ENCODE results near the gene TRIM24. TPM values are rescaled to one million over a fixed set of nuclear protein-coding genes. Genes with fewer than 3 reads are reported as not detected.

The TRIM24 gene
- total and polyA plus RNA-seq, 10 of the 15 experiments (the other 5 are each of a cell fraction or from before 2014, with no cell fraction given), result 4.6 to 23.5 (median 13.6) TPM

DNA sequence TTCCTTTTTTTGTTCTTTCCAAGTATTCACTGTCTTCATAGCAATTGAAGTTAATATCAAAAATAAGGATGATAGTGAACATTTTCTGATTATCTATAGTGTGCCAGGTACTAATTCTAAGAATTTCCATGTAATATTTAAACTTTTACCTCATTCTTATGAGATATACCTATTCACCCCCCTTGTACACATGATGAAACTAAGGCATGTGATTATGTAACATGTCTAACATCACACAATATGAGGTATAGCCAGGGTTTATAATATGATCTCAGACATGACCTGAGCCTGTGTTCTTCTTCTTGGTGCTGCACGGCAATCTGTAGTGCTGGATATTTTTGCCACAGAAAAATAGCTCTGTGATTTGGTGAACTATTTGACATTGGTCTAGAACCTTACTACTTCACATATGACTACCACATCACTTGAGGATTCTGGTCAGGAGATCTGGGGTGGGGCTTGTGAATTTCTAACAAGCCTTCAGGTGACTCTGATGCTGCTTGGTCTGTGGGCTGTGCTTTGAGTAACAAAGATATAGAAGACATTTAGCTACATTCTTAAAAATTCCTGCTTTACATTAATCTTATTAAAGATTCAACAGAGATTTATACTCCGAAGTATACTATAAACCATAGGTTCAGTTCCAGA, 79.1 kb downstream of the TRIM24 start (continued):
- TF ChIP-seq, protein P1, sequence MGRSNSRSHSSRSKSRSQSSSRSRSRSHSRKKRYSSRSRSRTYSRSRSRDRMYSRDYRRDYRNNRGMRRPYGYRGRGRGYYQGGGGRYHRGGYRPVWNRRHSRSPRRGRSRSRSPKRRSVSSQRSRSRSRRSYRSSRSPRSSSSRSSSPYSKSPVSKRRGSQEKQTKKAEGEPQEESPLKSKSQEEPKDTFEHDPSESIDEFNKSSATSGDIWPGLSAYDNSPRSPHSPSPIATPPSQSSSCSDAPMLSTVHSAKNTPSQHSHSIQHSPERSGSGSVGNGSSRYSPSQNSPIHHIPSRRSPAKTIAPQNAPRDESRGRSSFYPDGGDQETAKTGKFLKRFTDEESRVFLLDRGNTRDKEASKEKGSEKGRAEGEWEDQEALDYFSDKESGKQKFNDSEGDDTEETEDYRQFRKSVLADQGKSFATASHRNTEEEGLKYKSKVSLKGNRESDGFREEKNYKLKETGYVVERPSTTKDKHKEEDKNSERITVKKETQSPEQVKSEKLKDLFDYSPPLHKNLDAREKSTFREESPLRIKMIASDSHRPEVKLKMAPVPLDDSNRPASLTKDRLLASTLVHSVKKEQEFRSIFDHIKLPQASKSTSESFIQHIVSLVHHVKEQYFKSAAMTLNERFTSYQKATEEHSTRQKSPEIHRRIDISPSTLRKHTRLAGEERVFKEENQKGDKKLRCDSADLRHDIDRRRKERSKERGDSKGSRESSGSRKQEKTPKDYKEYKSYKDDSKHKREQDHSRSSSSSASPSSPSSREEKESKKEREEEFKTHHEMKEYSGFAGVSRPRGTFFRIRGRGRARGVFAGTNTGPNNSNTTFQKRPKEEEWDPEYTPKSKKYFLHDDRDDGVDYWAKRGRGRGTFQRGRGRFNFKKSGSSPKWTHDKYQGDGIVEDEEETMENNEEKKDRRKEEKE (IDR thresholded peaks at IDR 0.05), result no peak

DNA sequence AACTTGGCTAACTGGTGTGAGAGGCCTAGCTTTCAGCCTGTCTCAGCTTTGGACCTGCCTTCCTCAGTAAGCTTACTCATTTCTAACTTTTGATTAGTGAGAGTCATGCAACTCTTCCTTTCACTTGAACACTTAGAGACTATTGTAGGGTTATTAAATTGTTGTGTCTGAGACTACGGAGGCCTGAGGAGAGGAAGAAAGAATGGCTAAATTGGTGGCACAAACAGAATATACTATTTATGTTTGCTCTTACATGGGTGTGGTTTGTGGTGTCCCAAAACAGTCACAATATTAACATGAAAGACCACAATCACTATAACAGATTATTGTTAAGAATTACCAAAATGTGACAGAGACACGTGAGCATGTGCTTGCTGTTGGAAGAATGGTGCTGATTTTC, 82.1 kb downstream of the TRIM24 start:
- POLR2A ChIA-PET, result no interaction called here
- TF ChIP-seq, protein P1 (IDR thresholded peaks at IDR 0.05), result no peak
- TF ChIP-seq, protein P2, sequence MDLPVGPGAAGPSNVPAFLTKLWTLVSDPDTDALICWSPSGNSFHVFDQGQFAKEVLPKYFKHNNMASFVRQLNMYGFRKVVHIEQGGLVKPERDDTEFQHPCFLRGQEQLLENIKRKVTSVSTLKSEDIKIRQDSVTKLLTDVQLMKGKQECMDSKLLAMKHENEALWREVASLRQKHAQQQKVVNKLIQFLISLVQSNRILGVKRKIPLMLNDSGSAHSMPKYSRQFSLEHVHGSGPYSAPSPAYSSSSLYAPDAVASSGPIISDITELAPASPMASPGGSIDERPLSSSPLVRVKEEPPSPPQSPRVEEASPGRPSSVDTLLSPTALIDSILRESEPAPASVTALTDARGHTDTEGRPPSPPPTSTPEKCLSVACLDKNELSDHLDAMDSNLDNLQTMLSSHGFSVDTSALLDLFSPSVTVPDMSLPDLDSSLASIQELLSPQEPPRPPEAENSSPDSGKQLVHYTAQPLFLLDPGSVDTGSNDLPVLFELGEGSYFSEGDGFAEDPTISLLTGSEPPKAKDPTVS (IDR thresholded peaks at IDR 0.05; ENCODE audit: low read depth, low read length), result no peak
- TF ChIP-seq, protein P3, sequence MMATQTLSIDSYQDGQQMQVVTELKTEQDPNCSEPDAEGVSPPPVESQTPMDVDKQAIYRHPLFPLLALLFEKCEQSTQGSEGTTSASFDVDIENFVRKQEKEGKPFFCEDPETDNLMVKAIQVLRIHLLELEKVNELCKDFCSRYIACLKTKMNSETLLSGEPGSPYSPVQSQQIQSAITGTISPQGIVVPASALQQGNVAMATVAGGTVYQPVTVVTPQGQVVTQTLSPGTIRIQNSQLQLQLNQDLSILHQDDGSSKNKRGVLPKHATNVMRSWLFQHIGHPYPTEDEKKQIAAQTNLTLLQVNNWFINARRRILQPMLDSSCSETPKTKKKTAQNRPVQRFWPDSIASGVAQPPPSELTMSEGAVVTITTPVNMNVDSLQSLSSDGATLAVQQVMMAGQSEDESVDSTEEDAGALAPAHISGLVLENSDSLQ (IDR thresholded peaks at IDR 0.05), result peak; percentile 48; the same call in 1 of the 2 replicates
- TF ChIP-seq, protein P4, sequence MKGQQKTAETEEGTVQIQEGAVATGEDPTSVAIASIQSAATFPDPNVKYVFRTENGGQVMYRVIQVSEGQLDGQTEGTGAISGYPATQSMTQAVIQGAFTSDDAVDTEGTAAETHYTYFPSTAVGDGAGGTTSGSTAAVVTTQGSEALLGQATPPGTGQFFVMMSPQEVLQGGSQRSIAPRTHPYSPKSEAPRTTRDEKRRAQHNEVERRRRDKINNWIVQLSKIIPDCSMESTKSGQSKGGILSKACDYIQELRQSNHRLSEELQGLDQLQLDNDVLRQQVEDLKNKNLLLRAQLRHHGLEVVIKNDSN (IDR thresholded peaks at IDR 0.05; ENCODE audit: borderline replicate concordance, extremely low read length, insufficient read depth, low read depth, low read length), result no peak
- no peak for TF ChIP-seq ASH2L (IDR thresholded peaks at IDR 0.05; ENCODE audit: borderline replicate concordance, low read depth)
- TF ChIP-seq, protein P5, sequence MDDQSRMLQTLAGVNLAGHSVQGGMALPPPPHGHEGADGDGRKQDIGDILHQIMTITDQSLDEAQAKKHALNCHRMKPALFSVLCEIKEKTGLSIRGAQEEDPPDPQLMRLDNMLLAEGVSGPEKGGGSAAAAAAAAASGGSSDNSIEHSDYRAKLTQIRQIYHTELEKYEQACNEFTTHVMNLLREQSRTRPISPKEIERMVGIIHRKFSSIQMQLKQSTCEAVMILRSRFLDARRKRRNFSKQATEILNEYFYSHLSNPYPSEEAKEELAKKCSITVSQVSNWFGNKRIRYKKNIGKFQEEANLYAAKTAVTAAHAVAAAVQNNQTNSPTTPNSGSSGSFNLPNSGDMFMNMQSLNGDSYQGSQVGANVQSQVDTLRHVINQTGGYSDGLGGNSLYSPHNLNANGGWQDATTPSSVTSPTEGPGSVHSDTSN (IDR thresholded peaks at IDR 0.05; ENCODE audit: insufficient replicate concordance, low read depth, low read length), result no peak
- TF ChIP-seq NR2C2 (IDR thresholded peaks at IDR 0.05; ENCODE audit: borderline replicate concordance, control insufficient read depth, insufficient read length, low read depth), result no peak
- no peak for TF ChIP-seq POLR2AphosphoS5 (IDR thresholded peaks at IDR 0.05; ENCODE audit: low read length)

More for the DNA sequence above, 82.1 kb downstream of the TRIM24 start:
- peaks cover 9% of the 10 kb centered on the region for H3K4me1 ChIP-seq (ENCODE audit: control insufficient read depth, insufficient read depth, low read length)
- peak; percentile 62 for DNase-seq (ENCODE audit: low read depth, low spot score)
- peaks cover 0 to 20% of the 10 kb centered on the region in 2 experiments for H3K36me3 ChIP-seq (ENCODE audit: control insufficient read depth in 2 of 2, insufficient read depth in 2 of 2, low read length in 1 of 2)
- peak overlapping the region; percentile 30; the same call in 1 of the 2 replicates for H3K4me2 ChIP-seq (ENCODE audit: control insufficient read depth, insufficient read depth)
- no peaks in the 10 kb centered on the region for H4K20me1 ChIP-seq (ENCODE audit: control insufficient read depth, insufficient read depth)
- in situ Hi-C loops (cut with MboI) (no loop called here), intact Hi-C loops (cut with micrococcal nuclease; ENCODE audit: unreplicated experiment) (loop anchor here (5.0 to 10.0 kb wide), 2 partner anchors 80 to 377 kb away; partner anchors contain the start of gene TRIM24)
- no peaks in the 10 kb centered on the region for H3K79me2 ChIP-seq (ENCODE audit: control insufficient read depth, insufficient read depth, low read length)
- peak; percentile 89 for FAIRE-seq
- RAD21 ChIA-PET (ENCODE audit: unreplicated experiment), result interaction anchor here (0.8 to 1.2 kb wide), 2 partner anchors 74 to 76 kb away, joined by 3 to 5 read pairs; no protein-coding TSS in a partner anchor
- H2AFZ ChIP-seq (ENCODE audit: control insufficient read depth, low read depth, low read length), result no peak overlapping the region
- H3K27me3 ChIP-seq (replicated peaks in 1 of 2; ENCODE audit: control insufficient read depth in 2 of 2, insufficient read depth in 2 of 2, low read length in 1 of 2), result no peaks in the 10 kb centered on the region
- peak; percentile 95 for ATAC-seq
- H3K9me3 ChIP-seq (replicated peaks; ENCODE audit: control insufficient read depth, insufficient read depth, low read length), result no peaks in the 10 kb centered on the region; the same call in 2 of the 3 replicates
- peak overlapping the region; percentile 37; the same call in 1 of the 2 replicates for H3K27ac ChIP-seq (ENCODE audit: control insufficient read depth, insufficient read depth)
- H3K9ac ChIP-seq (ENCODE audit: control insufficient read depth, insufficient read depth, low read length), result no peak overlapping the region
- CTCF ChIA-PET, result no interaction called here
- no peak overlapping the region for H3K4me3 ChIP-seq
- 6% methylated on average over 2 of the region's 2 CpGs for WGBS (ENCODE audit: insufficient coverage, insufficient replicate concordance, low lambda C conversion rate, missing lambda C conversion rate)
- no TSS peak for BruUV-seq (replicated peaks)
- SMC1A ChIA-PET (ENCODE audit: uncharacterized antibody, unreplicated experiment), result interaction anchor here (0.6 to 1.4 kb wide), 8 partner anchors 13 to 381 kb away, joined by 3 to 5 read pairs (median 4); no protein-coding TSS in a partner anchor

Measured in GM12878 (cell line).